Measurements from ENCODE around the gene C1RL. TPM values are rescaled to one million over a fixed set of nuclear protein-coding genes. Genes with fewer than 3 reads are reported as not detected.

The C1RL gene
- total RNA-seq, 1 donor from 2014 or later: 11.0 TPM

GRCh38 chr12:7112041-7112440 is 3.0 kb upstream of the C1RL start:
- no peak overlapping the region for H2AFZ ChIP-seq (ENCODE audit: low read depth, low read length)
- no peak overlapping the region for H3K9ac ChIP-seq (ENCODE audit: low read length)
- no peak overlapping the region for H3K4me3 ChIP-seq (ENCODE audit: insufficient read depth, low read depth, low read length)
- peaks cover 23% of the 10 kb centered on the region for H3K27me3 Mint-ChIP-seq (ENCODE audit: low read depth, unreplicated experiment)
- H3K36me3 Mint-ChIP-seq (ENCODE audit: low read depth, unreplicated experiment): peaks cover 8% of the 10 kb centered on the region
- no peaks in the 10 kb centered on the region for H3K27me3 ChIP-seq (ENCODE audit: insufficient read depth, low read length)
- TF ChIP-seq EZH2 (IDR thresholded peaks at IDR 0.05; ENCODE audit: insufficient read depth, low read length) (no peak), CTCF (IDR thresholded peaks at IDR 0.05; ENCODE audit: insufficient read depth, low read depth, low read length) (no peak)
- H3K4me2 ChIP-seq (ENCODE audit: low read length): no peak overlapping the region
- H3K27ac Mint-ChIP-seq (ENCODE audit: unreplicated experiment): no peak overlapping the region
- H3K27ac ChIP-seq (ENCODE audit: low read depth, low read length): no peak overlapping the region
- no peak for FAIRE-seq
- H3K9me3 ChIP-seq (ENCODE audit: insufficient read depth, low read depth, low read length): no peaks in the 10 kb centered on the region
- H3K36me3 ChIP-seq (ENCODE audit: insufficient read depth, low read length): no peaks in the 10 kb centered on the region
- H3K9me3 Mint-ChIP-seq (ENCODE audit: unreplicated experiment): no peaks in the 10 kb centered on the region
- H4K20me1 ChIP-seq (ENCODE audit: insufficient read depth, low read length): peaks cover 7% of the 10 kb centered on the region
- H3K79me2 ChIP-seq (ENCODE audit: insufficient read depth, low read length): peaks cover 3% of the 10 kb centered on the region
- no peak for DNase-seq (ENCODE audit: low read depth)
- H3K4me1 Mint-ChIP-seq (ENCODE audit: low read depth, unreplicated experiment): peaks cover 2% of the 10 kb centered on the region
- peaks cover 10% of the 10 kb centered on the region for H3K4me1 ChIP-seq (ENCODE audit: insufficient read depth, low read length)
- no peak overlapping the region for H3K4me3 Mint-ChIP-seq (ENCODE audit: unreplicated experiment)

GRCh38 chr12:7110661-7111060 is 1.6 kb upstream of the C1RL start:
- Mint-ChIP-seq H3K9me3 (ENCODE audit: unreplicated experiment) (peaks cover 4% of the 10 kb centered on the region), H3K27me3 (ENCODE audit: low read depth, unreplicated experiment) (peaks cover 20% of the 10 kb centered on the region)
- peaks cover 7% of the 10 kb centered on the region for H3K79me2 ChIP-seq (ENCODE audit: insufficient read depth, low read length)

More at GRCh38 chr12:7110661-7111060, 1.6 kb upstream of the C1RL start:
- Histone ChIP-seq H3K27me3 (ENCODE audit: insufficient read depth, low read length) (no peaks in the 10 kb centered on the region), H3K4me2 (ENCODE audit: low read length) (no peak overlapping the region), H3K4me3 (ENCODE audit: insufficient read depth, low read depth, low read length) (no peak overlapping the region), H3K4me1 (ENCODE audit: insufficient read depth, low read length) (peaks cover 10% of the 10 kb centered on the region), H3K27ac (ENCODE audit: low read depth, low read length) (no peak overlapping the region), H3K9me3 (ENCODE audit: insufficient read depth, low read depth, low read length) (no peaks in the 10 kb centered on the region), H4K20me1 (ENCODE audit: insufficient read depth, low read length) (peaks cover 7% of the 10 kb centered on the region), H3K36me3 (ENCODE audit: insufficient read depth, low read length) (no peaks in the 10 kb centered on the region), H2AFZ (ENCODE audit: low read depth, low read length) (no peak overlapping the region), H3K9ac (ENCODE audit: low read length) (no peak overlapping the region)
- peaks cover 2% of the 10 kb centered on the region for H3K4me1 Mint-ChIP-seq (ENCODE audit: low read depth, unreplicated experiment)
- FAIRE-seq (no peak), DNase-seq (ENCODE audit: low read depth) (no peak)
- H3K4me3 Mint-ChIP-seq (ENCODE audit: unreplicated experiment): no peak overlapping the region
- H3K27ac Mint-ChIP-seq (ENCODE audit: unreplicated experiment): no peak overlapping the region
- no peak for TF ChIP-seq EZH2 (IDR thresholded peaks at IDR 0.05; ENCODE audit: insufficient read depth, low read length)
- TF ChIP-seq CTCF (IDR thresholded peaks at IDR 0.05; ENCODE audit: insufficient read depth, low read depth, low read length): no peak
- H3K36me3 Mint-ChIP-seq (ENCODE audit: low read depth, unreplicated experiment): peaks cover 9% of the 10 kb centered on the region

All from astrocyte (in vitro differentiated cells and primary cell).